MCF 10A (cell line): ENCODE results near the gene DHRS2. TPM values are rescaled to one million over a fixed set of nuclear protein-coding genes. Genes with fewer than 3 reads are reported as not detected.

Source experiments
- BruUV-seq: library from RNA; stranded (reverse); fragments of 400-500 nt; replicated peaks from 2 replicates; lab custom pipeline; 2021; lab: Mats Ljungman, UMichigan
- CTCF ChIA-PET: fragments of 300-600 bp; sonication (Branson Sonifier 250); formaldehyde crosslinking; extraction: SDS; loops from one replicate; lab custom pipeline; 2021; ENCODE audit warnings: antibody characterized with exemption, inconsistent platforms; lab: Yijun Ruan, JAX
- POLR2A ChIA-PET: fragments of 300-600, 350-650 bp; sonication (Branson Sonifier 250); formaldehyde crosslinking; extraction: SDS; loops from one replicate; lab custom pipeline; 2020; ENCODE audit warnings: antibody characterized with exemption, inconsistent platforms; lab: Yijun Ruan, JAX
- DNase-seq: peaks from one replicate; pipeline ENCODE4 v3.0.0-alpha.2; 2018; ENCODE audit not compliant: unreplicated experiment
- H3K27ac Mint-ChIP-seq: one replicate; pipeline ENCODE4 v1.8.0; 2022; ENCODE audit warnings: mild to moderate bottlenecking, low read depth, mixed read lengths; ENCODE audit not compliant: unreplicated experiment
- H3K27me3 Mint-ChIP-seq: one replicate; pipeline ENCODE4 v1.8.0; 2022; ENCODE audit warnings: mixed read lengths; ENCODE audit not compliant: insufficient read depth, unreplicated experiment
- H3K36me3 Mint-ChIP-seq: one replicate; pipeline ENCODE4 v1.8.0; 2022; ENCODE audit warnings: mild to moderate bottlenecking, moderate library complexity, mixed read lengths; ENCODE audit not compliant: insufficient read depth, unreplicated experiment
- H3K4me1 Mint-ChIP-seq: one replicate; pipeline ENCODE4 v1.8.0; 2022; ENCODE audit warnings: mixed read lengths; ENCODE audit not compliant: insufficient read depth, unreplicated experiment
- H3K4me3 Mint-ChIP-seq: one replicate; pipeline ENCODE4 v1.8.0; 2022; ENCODE audit warnings: mild to moderate bottlenecking, moderate library complexity, mixed read lengths; ENCODE audit not compliant: unreplicated experiment
- H3K9me3 Mint-ChIP-seq: one replicate; pipeline ENCODE4 v1.8.0; 2022; ENCODE audit warnings: mixed read lengths; ENCODE audit not compliant: unreplicated experiment
- intact Hi-C: fragments of 100-400 bp; cut with micrococcal nuclease; formaldehyde crosslinking; loops from 2 replicates; pipeline ENCODE4 v1.14.1; 2022
- total RNA-seq: library from RNA; stranded (reverse); gene quantifications from 2 replicates; pipeline ENCODE4 v1.2.3, GENCODE V29; 2022
- TF ChIP-seq, protein P1 (sequence below): fragments of 200-600 bp; IDR thresholded peaks from one replicate; pipeline ENCODE4 v1.8.0; 2022; ENCODE audit warnings: antibody characterized with exemption, mild to moderate bottlenecking; ENCODE audit not compliant: unreplicated experiment

The DHRS2 gene
- total RNA-seq, 1 experiment from 2014 or later, result 1.1 TPM

DNA sequence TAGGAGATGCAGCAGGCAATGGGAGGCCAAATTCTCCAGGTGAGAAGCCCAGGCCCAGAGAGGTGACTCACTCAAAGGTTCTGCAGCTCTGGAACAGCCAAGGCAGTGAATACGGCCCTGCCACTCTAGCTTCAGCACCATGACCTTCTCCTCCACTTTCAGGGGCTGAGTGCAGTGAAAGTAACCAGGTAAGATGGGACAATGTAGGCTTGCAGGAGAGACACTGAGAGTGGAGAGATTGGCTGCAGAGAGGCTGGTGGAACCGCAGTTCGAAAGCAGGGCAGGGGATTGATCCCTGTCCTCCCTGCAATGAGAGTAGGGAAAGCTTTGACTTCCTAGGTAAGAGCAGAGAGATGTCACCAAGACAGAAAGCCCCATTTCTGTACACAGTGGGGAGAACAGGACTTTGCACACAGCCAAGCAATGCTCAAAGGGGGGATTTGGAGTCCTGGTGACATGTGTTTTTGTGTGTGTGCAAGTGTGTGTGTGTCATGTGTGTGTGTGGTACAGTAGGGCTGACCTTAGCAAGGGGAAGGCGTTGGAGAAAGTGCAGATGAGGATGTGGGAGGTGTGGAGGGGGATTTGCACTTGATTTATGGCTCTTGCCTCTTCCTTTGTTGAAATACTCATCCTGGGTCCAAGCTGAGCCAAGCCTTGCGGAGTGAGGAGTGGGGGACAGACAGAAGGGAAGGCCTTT, 12.7 kb downstream of the DHRS2 start:
- intact Hi-C loops, result no loop called here
- H3K4me3 Mint-ChIP-seq, result no peak overlapping the region
- no peaks in the 10 kb centered on the region for H3K36me3 Mint-ChIP-seq
- no peaks in the 10 kb centered on the region for H3K4me1 Mint-ChIP-seq
- TF ChIP-seq, protein P1, sequence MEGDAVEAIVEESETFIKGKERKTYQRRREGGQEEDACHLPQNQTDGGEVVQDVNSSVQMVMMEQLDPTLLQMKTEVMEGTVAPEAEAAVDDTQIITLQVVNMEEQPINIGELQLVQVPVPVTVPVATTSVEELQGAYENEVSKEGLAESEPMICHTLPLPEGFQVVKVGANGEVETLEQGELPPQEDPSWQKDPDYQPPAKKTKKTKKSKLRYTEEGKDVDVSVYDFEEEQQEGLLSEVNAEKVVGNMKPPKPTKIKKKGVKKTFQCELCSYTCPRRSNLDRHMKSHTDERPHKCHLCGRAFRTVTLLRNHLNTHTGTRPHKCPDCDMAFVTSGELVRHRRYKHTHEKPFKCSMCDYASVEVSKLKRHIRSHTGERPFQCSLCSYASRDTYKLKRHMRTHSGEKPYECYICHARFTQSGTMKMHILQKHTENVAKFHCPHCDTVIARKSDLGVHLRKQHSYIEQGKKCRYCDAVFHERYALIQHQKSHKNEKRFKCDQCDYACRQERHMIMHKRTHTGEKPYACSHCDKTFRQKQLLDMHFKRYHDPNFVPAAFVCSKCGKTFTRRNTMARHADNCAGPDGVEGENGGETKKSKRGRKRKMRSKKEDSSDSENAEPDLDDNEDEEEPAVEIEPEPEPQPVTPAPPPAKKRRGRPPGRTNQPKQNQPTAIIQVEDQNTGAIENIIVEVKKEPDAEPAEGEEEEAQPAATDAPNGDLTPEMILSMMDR, result no peak
- no peaks in the 10 kb centered on the region for H3K9me3 Mint-ChIP-seq
- DNase-seq, result no peak
- peaks cover 12% of the 10 kb centered on the region for H3K27me3 Mint-ChIP-seq
- ChIA-PET CTCF (interaction anchor here (0.5 to 2.0 kb wide), 6 partner anchors 9 to 582 kb away, joined by 3 to 8 read pairs (median 4); no protein-coding TSS in a partner anchor), POLR2A (interaction anchor here (0.6 kb wide), 1 partner anchor 240 kb away, joined by 3 read pairs; no protein-coding TSS in a partner anchor)
- no peak overlapping the region for H3K27ac Mint-ChIP-seq
- BruUV-seq, result no TSS peak

DNA sequence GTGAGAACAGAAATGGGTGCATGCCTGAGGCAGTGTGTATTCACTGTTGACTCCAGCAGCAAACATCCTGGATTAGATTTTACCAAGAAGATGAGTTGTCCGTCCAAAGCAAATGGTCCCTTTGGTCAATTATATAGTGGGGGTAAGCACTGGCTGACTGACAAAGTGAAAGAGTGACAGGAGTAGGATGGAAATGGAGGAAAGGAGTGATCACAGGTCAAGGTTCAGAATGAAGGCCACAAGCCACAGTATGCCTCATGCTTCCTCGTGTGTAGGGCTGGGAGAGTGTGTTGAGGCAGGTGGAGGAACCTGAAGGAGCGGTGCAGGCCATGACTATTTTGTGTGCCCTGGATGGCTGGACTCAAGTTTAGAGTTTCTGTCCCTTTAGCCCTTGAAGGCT, 14.3 kb downstream of the DHRS2 start:
- no peaks in the 10 kb centered on the region for H3K9me3 Mint-ChIP-seq
- H3K4me3 Mint-ChIP-seq, result no peak overlapping the region
- DNase-seq, result no peak
- no peak overlapping the region for H3K27ac Mint-ChIP-seq
- TF ChIP-seq, protein P1, result no peak
- BruUV-seq, result no TSS peak
- POLR2A ChIA-PET, result no interaction called here
- CTCF ChIA-PET, result interaction anchor here (2.6 kb wide), 1 partner anchor 19 kb away, joined by 12 read pairs; no protein-coding TSS in a partner anchor
- intact Hi-C loops, result no loop called here
- H3K27me3 Mint-ChIP-seq, result peaks cover 12% of the 10 kb centered on the region
- H3K4me1 Mint-ChIP-seq, result no peaks in the 10 kb centered on the region
- no peaks in the 10 kb centered on the region for H3K36me3 Mint-ChIP-seq

DNA sequence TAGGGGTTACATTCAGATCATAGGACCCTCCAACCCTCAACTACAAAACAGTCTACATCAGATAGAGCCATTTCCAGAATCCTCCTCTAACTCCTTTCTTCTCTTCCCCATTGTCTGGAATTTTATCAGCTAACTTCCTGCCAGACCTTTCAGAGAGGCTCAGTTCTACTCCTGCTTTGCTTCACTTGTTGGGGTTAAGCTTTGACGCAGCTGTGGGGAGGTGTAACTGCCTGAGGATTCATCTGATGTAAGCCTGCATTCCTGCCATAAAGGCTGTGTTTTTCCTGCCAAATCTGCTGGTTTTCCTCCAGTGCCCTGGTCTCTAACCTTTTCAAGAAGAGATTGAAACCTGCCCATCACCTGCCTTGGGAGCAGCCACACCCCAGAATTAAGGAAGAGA, 16.9 kb downstream of the DHRS2 start:
- TF ChIP-seq, protein P1, result no peak
- CTCF ChIA-PET, result interaction anchor here (1.7 to 2.1 kb wide), 3 partner anchors 21 to 258 kb away, joined by 3 to 9 read pairs (median 5); no protein-coding TSS in a partner anchor
- H3K27me3 Mint-ChIP-seq, result peaks cover 13% of the 10 kb centered on the region
- DNase-seq, result no peak
- no peak overlapping the region for H3K27ac Mint-ChIP-seq
- intact Hi-C loops, result no loop called here
- H3K4me1 Mint-ChIP-seq, result no peaks in the 10 kb centered on the region
- BruUV-seq, result no TSS peak
- no peaks in the 10 kb centered on the region for H3K36me3 Mint-ChIP-seq
- no peaks in the 10 kb centered on the region for H3K9me3 Mint-ChIP-seq
- no peak overlapping the region for H3K4me3 Mint-ChIP-seq
- POLR2A ChIA-PET, result no interaction called here

- ChIA-PET CTCF (interaction anchor here (2.1 to 3.1 kb wide), 2 partner anchors 22 to 256 kb away, joined by 9 to 18 read pairs; no protein-coding TSS in a partner anchor), POLR2A (no interaction called here)
- intact Hi-C loops, result no loop called here
- Mint-ChIP-seq H3K4me1 (no peaks in the 10 kb centered on the region), H3K4me3 (no peak overlapping the region), H3K9me3 (no peaks in the 10 kb centered on the region), H3K27ac (no peak overlapping the region), H3K27me3 (peaks cover 25% of the 10 kb centered on the region), H3K36me3 (no peaks in the 10 kb centered on the region)
- DNase-seq, result no peak
- TF ChIP-seq, protein P1, result no peak
- BruUV-seq, result no TSS peak
Measured at GRCh38 chr14:23654231-23654630, 18.1 kb downstream of the DHRS2 start.
